Large intestine (tissue), 3 donors: Measurements from ENCODE around the gene MRPL3. TPM values are rescaled to one million over a fixed set of nuclear protein-coding genes. Genes with fewer than 3 reads are reported as not detected.
A peak's percentile ranks its signal among the peaks of the same experiment; 100 is the strongest.

Experiments used
- DNase-seq, 2 donors: peaks; one replicate each; pipeline versions ENCODE4 v3.0.0 to v3.0.0-alpha.2; 2013
- H3K27ac ChIP-seq: one replicate; pipeline ENCODE4 v1.5.1; 2013; ENCODE audit warnings: low read length
- H3K27me3 ChIP-seq: 2 replicates; pipeline ENCODE4 v1.6.1; 2013; ENCODE audit warnings: low read length; ENCODE audit not compliant: control insufficient read depth, insufficient read depth
- H3K36me3 ChIP-seq: 2 replicates; pipeline ENCODE4 v1.6.1; 2013; ENCODE audit warnings: low read length; ENCODE audit not compliant: control insufficient read depth, insufficient read depth
- H3K4me1 ChIP-seq: one replicate; pipeline ENCODE4 v1.6.1; 2013; ENCODE audit warnings: low read length; ENCODE audit not compliant: control insufficient read depth, insufficient read depth
- H3K4me3 ChIP-seq: one replicate; pipeline ENCODE4 v1.5.1; 2013; ENCODE audit warnings: low read length
- H3K9me3 ChIP-seq: one replicate; pipeline ENCODE4 v1.6.1; 2013; ENCODE audit warnings: mild to moderate bottlenecking, low read depth, low read length, moderate library complexity; ENCODE audit not compliant: control insufficient read depth
- WGBS: methylation state at CpG from one replicate; pipeline ENCODE4 v1.1.5; 2013; ENCODE audit warnings: low lambda C conversion rate; ENCODE audit not compliant: insufficient coverage; 5-methylcytosine and 5-hydroxymethylcytosine counted together
- polyA plus RNA-seq: library from polyadenylated mRNA; unstranded; fragments of 120-200 nt; gene quantifications from one replicate; pipeline ENCODE4 v1.2.1, GENCODE V29; 2013

The MRPL3 gene
- polyA plus RNA-seq, 1 donor, result 94.8 TPM

DNA sequence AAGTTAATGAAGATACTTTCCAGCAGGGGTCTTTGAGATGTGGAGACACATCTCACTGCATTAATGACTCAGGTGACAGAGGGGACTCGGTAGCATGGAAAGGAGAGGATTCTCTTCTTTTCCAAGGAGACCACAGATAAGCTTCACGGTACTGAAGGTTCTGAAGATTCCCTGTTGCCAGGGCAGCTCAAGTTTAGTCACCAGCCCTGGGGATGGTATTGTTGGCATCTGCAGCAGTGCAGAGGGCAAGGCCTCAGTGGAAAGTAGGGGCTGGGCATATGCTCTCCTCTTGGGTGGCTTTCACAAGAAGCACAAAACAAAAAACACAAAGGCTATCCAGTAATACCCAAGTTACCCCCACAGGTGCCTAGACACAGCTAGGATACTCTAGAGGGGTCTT lies 38.0 kb upstream of the MRPL3 start:
- no peaks in the 10 kb centered on the region for H3K9me3 ChIP-seq
- DNase-seq, result no peak
- no peaks in the 10 kb centered on the region for H3K27me3 ChIP-seq
- H3K36me3 ChIP-seq, result no peaks in the 10 kb centered on the region
- no peak overlapping the region for H3K27ac ChIP-seq
- WGBS, result no CpG with 5 or more reads among the region's 2 CpGs
- no peak overlapping the region for H3K4me3 ChIP-seq
- no peaks in the 10 kb centered on the region for H3K4me1 ChIP-seq

DNA sequence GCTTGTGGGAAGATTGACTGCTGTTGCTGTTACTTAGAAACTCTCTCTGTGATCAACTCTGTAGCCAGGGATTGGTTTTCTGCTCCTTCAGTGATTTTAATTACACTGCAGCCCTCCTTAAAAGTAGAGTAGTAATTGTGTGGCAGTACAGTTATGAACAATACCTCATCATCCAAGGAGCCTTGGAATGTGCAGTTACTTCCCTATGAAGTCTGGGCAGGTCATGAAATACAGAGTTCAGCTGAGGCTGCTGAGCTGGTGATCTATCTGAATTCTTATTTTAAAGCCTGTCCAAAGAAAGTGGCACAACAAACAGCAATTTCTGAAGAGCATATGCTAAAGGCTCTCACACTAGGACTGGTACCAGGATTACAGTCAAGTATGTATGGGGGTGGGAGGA lies 37.4 kb upstream of the MRPL3 start:
- DNase-seq, result no peak
- H3K27ac ChIP-seq, result no peak overlapping the region
- H3K4me1 ChIP-seq, result no peaks in the 10 kb centered on the region
- H3K27me3 ChIP-seq, result no peaks in the 10 kb centered on the region
- no peaks in the 10 kb centered on the region for H3K9me3 ChIP-seq
- H3K4me3 ChIP-seq, result no peak overlapping the region
- H3K36me3 ChIP-seq, result no peaks in the 10 kb centered on the region

DNA sequence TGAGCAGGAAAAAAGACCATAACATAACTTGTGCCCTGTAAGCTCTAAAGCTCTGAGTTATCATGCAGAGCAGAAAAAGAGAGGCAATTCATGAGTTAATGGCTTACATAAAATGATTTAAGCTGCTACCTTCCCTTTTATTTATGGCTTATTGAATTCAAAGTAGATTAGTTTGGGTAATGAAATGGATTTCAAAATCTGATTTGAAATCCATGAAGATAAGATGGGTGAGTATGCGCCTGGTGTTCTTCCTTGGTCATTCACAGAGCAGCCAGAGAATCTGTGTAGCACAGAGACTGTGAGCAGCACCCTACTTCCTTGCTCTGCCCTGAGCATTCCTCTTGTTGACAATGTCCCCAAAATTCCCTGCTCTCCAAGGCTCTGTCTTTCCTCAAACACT lies 36.2 kb upstream of the MRPL3 start:
- Histone ChIP-seq H3K27ac (no peak overlapping the region), H3K36me3 (no peaks in the 10 kb centered on the region), H3K27me3 (no peaks in the 10 kb centered on the region), H3K4me3 (no peak overlapping the region), H3K9me3 (no peaks in the 10 kb centered on the region), H3K4me1 (no peaks in the 10 kb centered on the region)
- no CpG with 5 or more reads among the region's 1 CpG for WGBS
- no peak for DNase-seq

DNA sequence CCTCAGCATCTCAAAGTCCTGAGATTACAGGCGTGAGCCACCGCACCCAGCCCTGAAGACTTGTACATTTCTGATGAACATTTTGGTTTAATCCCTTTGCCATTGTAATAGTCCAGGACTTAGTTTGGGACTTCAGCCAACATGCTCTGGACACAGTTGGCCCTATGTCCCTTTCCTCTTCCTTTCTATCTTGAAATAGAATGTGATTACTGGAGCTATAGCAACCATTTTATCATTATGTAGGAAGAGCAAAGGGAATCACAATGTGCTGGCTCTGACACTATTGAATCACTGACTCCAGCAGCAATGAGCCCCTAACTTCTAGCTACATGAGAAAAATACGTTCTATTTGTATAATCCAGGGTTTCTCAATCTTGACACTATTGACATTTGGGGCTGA lies 34.8 kb upstream of the MRPL3 start:
- no peak overlapping the region for H3K27ac ChIP-seq
- H3K9me3 ChIP-seq, result no peaks in the 10 kb centered on the region
- no peaks in the 10 kb centered on the region for H3K27me3 ChIP-seq
- DNase-seq, result no peak
- no peaks in the 10 kb centered on the region for H3K36me3 ChIP-seq
- WGBS, result no CpG with 5 or more reads among the region's 3 CpGs
- no peaks in the 10 kb centered on the region for H3K4me1 ChIP-seq
- H3K4me3 ChIP-seq, result no peak overlapping the region

DNA sequence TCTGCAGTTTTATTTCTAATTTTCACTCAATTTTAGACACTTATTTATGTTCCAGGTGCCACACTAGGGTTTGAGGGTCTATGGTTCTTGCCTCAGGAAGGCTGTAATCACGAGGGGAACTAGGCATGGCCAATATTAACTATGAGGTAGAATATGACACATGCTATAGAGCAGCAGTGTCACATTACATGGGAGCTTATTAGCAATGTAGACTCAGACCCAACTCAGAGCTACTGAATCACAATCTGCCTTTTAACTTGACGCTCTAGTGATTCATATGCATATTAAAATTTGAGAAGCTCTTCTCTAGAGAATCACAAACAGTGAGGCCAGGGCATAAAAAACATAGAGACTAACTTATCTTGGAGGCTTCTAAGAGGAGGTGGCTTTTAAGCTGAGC lies 32.8 kb upstream of the MRPL3 start:
- H3K27me3 ChIP-seq, result no peaks in the 10 kb centered on the region
- no peak for DNase-seq
- no peaks in the 10 kb centered on the region for H3K9me3 ChIP-seq
- H3K4me3 ChIP-seq, result no peak overlapping the region
- no peaks in the 10 kb centered on the region for H3K4me1 ChIP-seq
- H3K27ac ChIP-seq, result no peak overlapping the region
- no peaks in the 10 kb centered on the region for H3K36me3 ChIP-seq
- WGBS, result no CpG with 5 or more reads among the region's 2 CpGs

DNA sequence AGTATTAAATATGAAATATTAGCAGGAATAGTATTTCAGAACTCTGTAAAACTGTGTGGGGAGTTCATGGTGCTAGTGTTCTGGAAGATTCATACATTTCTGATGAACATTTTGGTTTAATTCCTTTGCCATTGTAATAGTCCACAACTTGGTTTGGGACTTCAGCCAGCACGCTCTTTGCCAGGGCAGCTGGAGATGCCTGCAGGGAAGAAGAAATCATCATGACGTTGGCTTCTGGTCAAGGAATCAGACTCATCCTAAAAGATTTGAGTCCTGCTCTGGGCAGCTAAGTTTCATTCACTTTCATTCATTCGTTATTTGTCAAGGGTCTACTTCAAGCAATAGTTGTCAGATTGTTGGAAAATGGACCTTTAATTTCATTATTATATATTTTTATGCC lies 32.4 kb upstream of the MRPL3 start:
- no peak for DNase-seq
- H3K4me3 ChIP-seq, result no peak overlapping the region
- H3K4me1 ChIP-seq, result no peaks in the 10 kb centered on the region
- WGBS, result 100% methylated on average over 1 of the region's 3 CpGs
- no peak overlapping the region for H3K27ac ChIP-seq
- H3K9me3 ChIP-seq, result no peaks in the 10 kb centered on the region
- no peaks in the 10 kb centered on the region for H3K36me3 ChIP-seq
- no peaks in the 10 kb centered on the region for H3K27me3 ChIP-seq

DNA sequence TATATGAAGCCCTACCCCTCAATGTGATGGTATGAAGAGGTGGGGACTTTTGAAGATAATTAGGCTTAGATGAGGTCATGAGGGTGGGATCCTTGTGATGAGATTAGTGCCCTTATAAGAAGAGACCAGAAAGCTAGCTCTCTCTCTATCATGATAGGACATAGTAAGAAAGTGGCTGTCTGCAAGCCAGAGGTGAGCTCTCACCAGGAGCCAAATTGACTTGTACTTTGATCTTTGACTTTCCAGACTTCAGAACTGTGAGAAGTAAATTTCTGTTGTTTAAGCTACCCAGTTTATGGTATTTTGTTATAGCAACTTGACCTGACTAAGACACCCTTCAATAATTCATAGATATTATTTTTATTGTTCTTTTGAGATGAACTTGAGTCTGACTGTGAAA lies 29.9 kb upstream of the MRPL3 start:
- Histone ChIP-seq H3K4me3 (no peak overlapping the region), H3K36me3 (no peaks in the 10 kb centered on the region)

DNA sequence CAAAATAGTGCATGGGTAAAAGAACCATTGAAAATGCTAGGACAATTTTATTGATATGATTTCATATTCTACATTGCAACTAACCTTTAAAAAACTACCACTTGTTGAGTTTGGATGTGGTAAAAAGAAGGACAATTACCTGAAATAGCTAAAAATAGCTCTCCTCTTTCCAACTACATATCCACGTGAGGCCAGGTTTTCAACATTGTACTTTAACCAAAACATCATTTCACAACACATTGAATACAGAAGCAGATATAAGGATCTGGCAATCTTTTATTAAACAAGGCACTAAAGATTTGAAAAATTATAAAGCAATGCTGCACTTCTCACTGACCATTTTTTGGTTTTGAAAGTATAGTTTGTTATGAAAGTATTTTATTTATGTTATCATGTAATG lies 28.1 kb upstream of the MRPL3 start:
- Histone ChIP-seq H3K4me3 (no peak overlapping the region), H3K27me3 (peaks cover 6% of the 10 kb centered on the region), H3K4me1 (no peaks in the 10 kb centered on the region), H3K36me3 (no peaks in the 10 kb centered on the region), H3K9me3 (peaks cover 3% of the 10 kb centered on the region), H3K27ac (no peak overlapping the region)
- WGBS, result 60% methylated on average over 1 of the region's 1 CpG
- DNase-seq, result no peak

More for the DNA sequence above, 29.9 kb upstream of the MRPL3 start:
- Histone ChIP-seq H3K4me1 (no peaks in the 10 kb centered on the region), H3K9me3 (no peaks in the 10 kb centered on the region), H3K27me3 (no peaks in the 10 kb centered on the region), H3K27ac (no peak overlapping the region)
- no peak for DNase-seq

DNA sequence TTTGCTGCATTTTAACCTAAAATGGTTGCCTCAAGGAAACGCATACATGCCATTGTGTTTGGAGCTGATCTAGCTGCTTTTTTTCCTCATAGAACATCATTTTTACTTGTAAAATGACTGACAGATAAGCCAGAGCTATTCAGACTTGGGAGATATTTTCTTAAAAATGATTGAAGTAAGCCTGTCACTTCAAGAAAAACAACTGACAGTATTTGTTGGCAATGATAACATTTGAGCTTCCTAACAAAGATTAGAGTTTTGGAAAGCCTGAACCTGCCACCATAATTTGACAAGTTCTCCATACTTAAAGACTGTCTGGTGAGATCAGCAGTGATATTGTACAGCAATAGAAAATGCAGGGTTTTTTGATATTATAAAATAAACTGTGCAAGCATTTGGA lies 27.6 kb upstream of the MRPL3 start:
- no CpG with 5 or more reads among the region's 1 CpG for WGBS

DNA sequence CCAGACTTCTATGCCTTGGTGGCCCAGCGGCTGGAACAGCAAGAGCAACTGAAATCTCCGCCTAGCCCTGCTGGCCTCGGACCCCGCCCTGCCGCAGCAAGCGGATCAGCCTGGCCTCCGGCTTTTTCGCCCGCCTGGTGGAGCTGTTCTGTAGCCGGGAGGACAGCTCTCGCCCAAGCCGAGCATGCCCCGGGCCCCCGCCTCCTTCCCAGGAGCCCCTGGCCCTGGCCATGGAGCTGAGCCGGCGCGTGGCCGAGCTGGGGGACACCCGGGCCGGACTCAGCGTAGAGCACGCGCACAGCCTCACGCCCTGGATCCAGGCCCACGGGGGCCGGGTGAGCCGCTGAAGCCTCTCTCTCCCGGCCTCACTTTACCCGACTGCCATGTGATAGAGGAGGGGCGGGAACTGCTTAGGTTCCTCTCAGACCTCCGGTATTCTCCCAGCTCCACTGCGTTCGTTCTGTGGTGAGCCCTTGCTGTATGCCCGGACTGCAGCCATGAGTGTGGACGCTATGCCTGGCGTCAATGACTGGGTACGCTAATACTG lies 24.1 kb upstream of the MRPL3 start:
- DNase-seq, result peak; percentile 5 to 18
- Histone ChIP-seq H3K27ac (no peak overlapping the region), H3K4me1 (no peaks in the 10 kb centered on the region), H3K36me3 (no peaks in the 10 kb centered on the region), H3K4me3 (peak overlapping the region; percentile 24), H3K9me3 (peaks cover 3% of the 10 kb centered on the region), H3K27me3 (peaks cover 8% of the 10 kb centered on the region)
- no CpG with 5 or more reads among the region's 37 CpGs for WGBS

More for the DNA sequence above, 27.6 kb upstream of the MRPL3 start:
- Histone ChIP-seq H3K4me3 (no peak overlapping the region), H3K9me3 (peaks cover 3% of the 10 kb centered on the region), H3K27ac (no peak overlapping the region), H3K4me1 (no peaks in the 10 kb centered on the region), H3K36me3 (no peaks in the 10 kb centered on the region), H3K27me3 (peaks cover 6% of the 10 kb centered on the region)
- DNase-seq, result no peak

DNA sequence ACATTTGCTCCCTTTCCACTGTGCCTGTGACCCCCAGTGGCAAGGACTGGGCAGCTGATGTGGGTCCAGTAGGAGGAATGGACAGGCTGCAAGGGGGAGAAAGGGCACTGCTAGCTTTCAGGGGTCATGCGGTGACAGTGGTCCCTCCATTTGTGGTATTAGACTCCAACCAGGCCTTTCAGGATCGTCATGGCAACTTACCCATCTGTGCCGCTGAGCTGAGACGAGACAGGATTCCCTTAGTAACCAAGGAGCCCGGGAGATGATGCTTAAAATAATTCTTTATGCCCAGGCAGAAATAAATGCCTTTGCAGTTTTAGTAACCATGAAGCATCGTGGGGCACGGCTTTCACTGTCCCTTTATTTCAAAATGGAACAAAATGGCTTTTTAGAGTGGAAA lies 15.9 kb upstream of the MRPL3 start:
- DNase-seq, result no peak
- H3K9me3 ChIP-seq, result no peaks in the 10 kb centered on the region
- no peak overlapping the region for H3K4me3 ChIP-seq
- peaks cover 2% of the 10 kb centered on the region for H3K27me3 ChIP-seq
- WGBS, result no CpG with 5 or more reads among the region's 7 CpGs
- no peaks in the 10 kb centered on the region for H3K36me3 ChIP-seq
- no peak overlapping the region for H3K27ac ChIP-seq
- no peaks in the 10 kb centered on the region for H3K4me1 ChIP-seq
